Measurements from ENCODE around the gene MYO1E. TPM values are rescaled to one million over a fixed set of nuclear protein-coding genes. Genes with fewer than 3 reads are reported as not detected.

Gene MYO1E
- total RNA-seq, 1 donor from 2014 or later, result 23.6 TPM

DNA sequence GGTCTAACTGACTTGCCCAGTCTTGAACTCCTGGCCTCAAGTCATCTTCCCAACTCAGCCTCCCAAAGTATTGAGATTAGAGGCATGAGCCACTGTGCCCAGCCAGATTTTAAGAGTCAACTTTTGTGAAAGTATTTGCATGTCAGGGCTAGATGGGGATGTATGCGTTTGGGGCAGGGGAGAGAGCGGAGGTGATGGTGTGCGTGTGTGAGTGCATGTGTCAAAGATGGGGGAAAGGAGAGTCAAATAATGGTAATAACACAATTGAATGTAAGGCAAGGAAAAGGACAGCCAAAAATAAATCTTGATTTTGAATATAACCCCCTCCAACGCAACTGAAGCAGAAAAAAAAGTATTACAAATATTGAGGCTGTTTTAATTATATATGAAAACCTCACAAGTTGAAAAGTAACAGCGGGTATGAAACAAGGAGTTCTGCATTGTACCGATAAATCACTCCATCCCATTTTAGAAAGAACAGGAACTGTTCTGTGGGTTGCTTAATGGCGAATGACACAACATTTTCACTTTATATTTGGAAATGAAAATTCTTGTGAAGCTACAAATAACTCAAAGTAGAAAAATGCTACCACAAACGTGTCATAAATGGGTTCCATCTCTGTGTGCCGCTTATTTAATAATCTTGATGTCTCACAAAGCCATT lies 195.9 kb downstream of the MYO1E start:
- Histone ChIP-seq H3K9me3 (replicated peaks) (peaks cover 7% of the 10 kb centered on the region), H3K27ac (replicated peaks) (no peak overlapping the region), H3K27me3 (ENCODE audit: low read depth) (no peaks in the 10 kb centered on the region), H3K4me1 (peaks cover 11% of the 10 kb centered on the region), H3K36me3 (peaks cover 40% of the 10 kb centered on the region), H3K4me3 (no peak overlapping the region)
- TF ChIP-seq, protein P1, sequence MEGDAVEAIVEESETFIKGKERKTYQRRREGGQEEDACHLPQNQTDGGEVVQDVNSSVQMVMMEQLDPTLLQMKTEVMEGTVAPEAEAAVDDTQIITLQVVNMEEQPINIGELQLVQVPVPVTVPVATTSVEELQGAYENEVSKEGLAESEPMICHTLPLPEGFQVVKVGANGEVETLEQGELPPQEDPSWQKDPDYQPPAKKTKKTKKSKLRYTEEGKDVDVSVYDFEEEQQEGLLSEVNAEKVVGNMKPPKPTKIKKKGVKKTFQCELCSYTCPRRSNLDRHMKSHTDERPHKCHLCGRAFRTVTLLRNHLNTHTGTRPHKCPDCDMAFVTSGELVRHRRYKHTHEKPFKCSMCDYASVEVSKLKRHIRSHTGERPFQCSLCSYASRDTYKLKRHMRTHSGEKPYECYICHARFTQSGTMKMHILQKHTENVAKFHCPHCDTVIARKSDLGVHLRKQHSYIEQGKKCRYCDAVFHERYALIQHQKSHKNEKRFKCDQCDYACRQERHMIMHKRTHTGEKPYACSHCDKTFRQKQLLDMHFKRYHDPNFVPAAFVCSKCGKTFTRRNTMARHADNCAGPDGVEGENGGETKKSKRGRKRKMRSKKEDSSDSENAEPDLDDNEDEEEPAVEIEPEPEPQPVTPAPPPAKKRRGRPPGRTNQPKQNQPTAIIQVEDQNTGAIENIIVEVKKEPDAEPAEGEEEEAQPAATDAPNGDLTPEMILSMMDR (IDR thresholded peaks at IDR 0.05; ENCODE audit: borderline replicate concordance), result no peak
- intact Hi-C loops (cut with micrococcal nuclease), result no loop called here
- DNase-seq, result no peak

DNA sequence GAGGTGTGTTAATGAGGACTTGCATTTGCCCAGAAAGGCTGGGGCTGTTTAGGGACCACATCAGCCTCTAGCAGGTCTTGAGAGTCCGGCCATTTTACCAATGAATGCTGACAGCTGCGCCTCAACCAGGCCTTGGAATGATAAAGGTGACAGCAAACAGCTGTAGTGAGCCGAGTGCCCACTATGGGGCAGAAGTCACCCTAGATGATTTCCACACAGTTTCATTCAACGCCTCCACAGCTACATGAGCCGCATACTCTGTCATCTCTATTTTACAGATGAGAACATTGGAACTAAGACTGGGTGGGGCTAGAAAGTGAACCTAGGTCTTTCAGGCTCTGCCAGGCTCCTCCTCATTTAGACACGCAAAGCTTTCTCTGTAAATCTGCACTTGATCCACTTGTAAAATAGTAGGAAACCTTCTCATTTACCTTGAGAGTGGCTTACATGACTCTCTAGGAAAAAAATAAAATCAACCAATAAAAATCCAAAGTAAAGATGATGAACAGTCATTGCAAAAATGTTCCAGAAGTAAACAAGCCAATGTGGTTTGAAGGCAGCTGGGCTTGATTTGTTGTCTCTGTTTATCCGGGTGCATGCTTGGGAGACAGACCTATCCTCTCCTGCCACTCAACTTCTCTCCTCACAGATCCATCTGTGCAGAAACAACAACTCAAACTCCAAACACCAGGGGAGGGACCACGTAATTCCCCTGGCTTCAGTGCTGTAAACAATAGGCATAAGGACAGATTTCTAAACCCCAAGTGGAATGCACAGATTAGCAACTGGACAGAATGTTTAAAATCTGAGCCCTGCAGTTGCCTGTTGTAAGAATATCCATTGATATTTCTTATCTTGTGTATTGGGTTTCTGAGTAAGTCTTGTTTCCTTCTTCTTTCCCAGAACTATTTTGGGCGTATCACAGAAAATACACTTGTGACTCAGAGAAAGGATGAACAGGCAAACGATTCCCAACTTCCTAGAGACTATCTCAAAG lies 197.5 kb downstream of the MYO1E start:
- intact Hi-C loops (cut with micrococcal nuclease), result no loop called here
- Histone ChIP-seq H3K4me3 (no peak overlapping the region), H3K27ac (replicated peaks) (peak overlapping the region; percentile 12), H3K9me3 (replicated peaks) (no peaks in the 10 kb centered on the region), H3K27me3 (ENCODE audit: low read depth) (no peaks in the 10 kb centered on the region), H3K36me3 (peaks cover 47% of the 10 kb centered on the region), H3K4me1 (peaks cover 19% of the 10 kb centered on the region)
- TF ChIP-seq, protein P1 (IDR thresholded peaks at IDR 0.05; ENCODE audit: borderline replicate concordance), result peak; percentile 72
- peak; percentile 35 for DNase-seq

DNA sequence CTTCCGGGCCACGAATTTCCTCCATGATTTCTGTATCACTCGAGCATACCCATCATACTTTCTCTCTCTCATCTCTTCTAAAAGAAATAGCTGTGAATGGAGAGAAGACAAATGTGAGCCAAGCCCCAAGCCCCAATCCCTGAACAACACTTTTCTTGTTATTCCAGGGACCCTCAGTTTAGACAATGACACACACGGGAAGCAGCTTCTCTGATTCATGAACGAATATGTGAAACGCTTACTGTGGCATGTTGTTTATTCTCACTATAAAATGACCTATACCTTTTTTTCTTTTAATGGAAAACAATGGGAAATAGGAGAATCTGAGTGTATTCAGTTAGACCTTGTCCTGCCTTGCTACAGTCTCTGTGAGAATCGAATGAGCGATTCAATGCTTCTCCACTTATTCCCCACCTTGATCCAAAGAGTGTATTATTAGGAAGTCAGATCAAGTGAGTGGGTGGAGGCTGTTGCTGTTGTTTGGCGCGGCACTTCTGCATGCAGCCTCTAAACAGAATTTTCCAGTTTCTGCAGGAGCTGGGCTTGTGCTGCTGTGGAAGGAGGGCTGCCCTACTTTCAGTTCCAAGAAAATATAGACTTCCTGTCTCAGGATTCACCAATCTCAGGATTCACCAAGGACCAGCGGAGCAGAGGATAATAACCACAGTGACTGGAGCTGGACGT lies 198.4 kb downstream of the MYO1E start:
- no peak overlapping the region for H3K4me3 ChIP-seq
- intact Hi-C loops (cut with micrococcal nuclease), result no loop called here
- H3K27me3 ChIP-seq (ENCODE audit: low read depth), result no peaks in the 10 kb centered on the region
- peaks cover 24% of the 10 kb centered on the region for H3K4me1 ChIP-seq
- H3K27ac ChIP-seq (replicated peaks), result no peak overlapping the region
- H3K9me3 ChIP-seq (replicated peaks), result no peaks in the 10 kb centered on the region
- H3K36me3 ChIP-seq, result peaks cover 55% of the 10 kb centered on the region
- DNase-seq, result no peak
- TF ChIP-seq, protein P1 (IDR thresholded peaks at IDR 0.05; ENCODE audit: borderline replicate concordance), result no peak

DNA sequence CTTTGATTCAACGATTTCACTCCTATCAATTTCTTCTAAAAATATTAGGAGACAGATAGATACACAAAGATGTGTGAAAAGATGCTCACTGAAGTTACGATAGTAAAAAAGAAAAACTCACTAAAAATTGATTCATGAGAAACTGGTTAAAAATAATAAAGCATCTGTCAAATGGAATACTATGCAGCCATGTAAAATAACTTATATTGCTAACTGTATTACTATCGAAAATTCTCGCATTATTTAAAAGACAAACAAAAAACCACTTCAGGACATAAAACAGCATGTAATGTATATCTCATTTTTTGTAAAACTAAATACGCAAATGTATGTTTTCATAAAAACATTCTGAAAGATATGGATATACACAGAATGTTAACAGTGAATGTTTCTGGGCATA lies 199.5 kb downstream of the MYO1E start:
- Histone ChIP-seq H3K27me3 (ENCODE audit: low read depth) (no peaks in the 10 kb centered on the region), H3K27ac (replicated peaks) (no peak overlapping the region), H3K9me3 (replicated peaks) (no peaks in the 10 kb centered on the region), H3K4me1 (peaks cover 24% of the 10 kb centered on the region), H3K4me3 (no peak overlapping the region), H3K36me3 (peaks cover 48% of the 10 kb centered on the region)
- no peak for DNase-seq
- TF ChIP-seq, protein P1 (IDR thresholded peaks at IDR 0.05; ENCODE audit: borderline replicate concordance), result no peak
- intact Hi-C loops (cut with micrococcal nuclease), result no loop called here

DNA sequence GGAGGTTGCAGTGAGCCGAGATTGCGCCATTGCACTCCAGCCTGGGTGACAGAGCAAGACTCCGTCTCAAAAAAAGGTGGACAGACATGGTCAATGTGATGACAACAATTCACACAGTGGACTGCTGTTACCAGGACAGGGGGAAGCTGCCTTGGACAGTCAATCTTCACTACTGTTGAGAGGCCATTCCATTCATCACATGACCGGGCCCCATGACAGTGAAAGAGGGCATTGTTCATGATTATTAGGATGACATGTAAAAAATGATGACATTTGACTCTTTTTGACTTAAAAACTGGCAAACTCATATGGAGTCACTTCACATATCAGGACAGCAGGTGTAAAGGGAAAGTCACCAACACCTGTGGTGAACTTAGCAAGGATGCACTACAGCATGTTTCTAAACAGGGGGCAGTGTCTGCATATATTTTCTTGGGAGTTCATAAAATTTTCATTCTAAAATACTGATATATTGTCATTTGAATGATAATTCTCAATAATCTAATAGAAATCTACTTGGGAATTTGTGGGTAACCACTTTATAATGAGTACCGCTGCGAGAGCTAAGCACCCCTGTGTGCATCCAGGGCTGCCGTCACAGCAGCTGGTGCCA lies 200.3 kb downstream of the MYO1E start:
- TF ChIP-seq, protein P1 (IDR thresholded peaks at IDR 0.05; ENCODE audit: borderline replicate concordance), result no peak
- Histone ChIP-seq H3K27ac (replicated peaks) (no peak overlapping the region), H3K4me3 (no peak overlapping the region), H3K9me3 (replicated peaks) (no peaks in the 10 kb centered on the region), H3K4me1 (peaks cover 24% of the 10 kb centered on the region), H3K36me3 (peaks cover 44% of the 10 kb centered on the region), H3K27me3 (ENCODE audit: low read depth) (no peaks in the 10 kb centered on the region)
- DNase-seq, result no peak
- intact Hi-C loops (cut with micrococcal nuclease), result no loop called here
